ENCODE results near the gene KLHL9. TPM values are rescaled to one million over a fixed set of nuclear protein-coding genes. Genes with fewer than 3 reads are reported as not detected.

Gene KLHL9
- total RNA-seq, 1 donor from 2014 or later = 22.7 TPM

- H3K4me1 ChIP-seq = no peaks in the 10 kb centered on the region
- TF ChIP-seq CTCF (IDR thresholded peaks at IDR 0.05) = no peak
- DNase-seq = no peak
- H3K27ac ChIP-seq = no peak overlapping the region
- no peak for ATAC-seq
- intact Hi-C loops (cut with DNase I) = no loop called here
- H3K9me3 ChIP-seq = no peaks in the 10 kb centered on the region
- no peak overlapping the region for H3K4me3 ChIP-seq
- no peaks in the 10 kb centered on the region for H3K36me3 ChIP-seq
- H3K27me3 ChIP-seq (ENCODE audit: low read depth) = no peaks in the 10 kb centered on the region
These were observed 53.9 kb downstream of the KLHL9 start for GRCh38 chr9:21281275-21281674.

Other genes starting within 250 kb of the KLHL9 start
- not detected for gene IFNW1, start 193.6 kb downstream of the KLHL9 start, total RNA-seq
- gene IFNA21, start 168.7 kb downstream of the KLHL9 start, total RNA-seq = not detected
- gene IFNA4, start 147.8 kb downstream of the KLHL9 start, total RNA-seq = not detected
- not detected for gene IFNA7, start 133.2 kb downstream of the KLHL9 start, total RNA-seq
- gene IFNA10, start 128.3 kb downstream of the KLHL9 start, total RNA-seq = not detected
- not detected for gene IFNA16, start 118.1 kb downstream of the KLHL9 start, total RNA-seq
- gene IFNA17, start 107.2 kb downstream of the KLHL9 start, total RNA-seq = not detected
- gene IFNA14, start 95.4 kb downstream of the KLHL9 start, total RNA-seq = not detected
- not detected for gene IFNA5, start 30.1 kb downstream of the KLHL9 start, total RNA-seq
- gene IFNA6, start 15.5 kb upstream of the KLHL9 start, total RNA-seq = not detected
- 1.1 TPM for gene IFNA13, start 32.7 kb upstream of the KLHL9 start, total RNA-seq
- gene IFNA2, start 50.0 kb upstream of the KLHL9 start, total RNA-seq = not detected
- gene IFNA8, start 73.7 kb upstream of the KLHL9 start, total RNA-seq = not detected
- 0.62 TPM for gene IFNA1, start 105.0 kb upstream of the KLHL9 start, total RNA-seq
- gene IFNE, start 146.9 kb upstream of the KLHL9 start, total RNA-seq = not detected

All from lower lobe of right lung (tissue), 2 donors.